HepG2 (cell line): ENCODE measurements around the gene SRP9. TPM values are rescaled to one million over a fixed set of nuclear protein-coding genes. Genes with fewer than 3 reads are reported as not detected.

ENCODE experiments used
- CSRNP2 ChIP-seq: sonication (generic); formaldehyde crosslinking; conservative IDR thresholded peaks from 2 replicates; pipeline ENCODE4 v1.8.0; 2022; ENCODE audit warnings: low read depth, missing genetic modification reagents
- KDM3A ChIP-seq: IDR thresholded peaks from 2 replicates; pipeline ENCODE4 v1.6.1; 2018; ENCODE audit warnings: low read depth, missing compliant biosample characterization
- MED8 ChIP-seq: sonication (generic); formaldehyde crosslinking; IDR thresholded peaks from 2 replicates; pipeline ENCODE4 v1.8.1; 2023; ENCODE audit warnings: mild to moderate bottlenecking, missing genetic modification reagents; ENCODE audit not compliant: insufficient replicate concordance
- NFYB ChIP-seq: sonication (generic); formaldehyde crosslinking; IDR thresholded peaks from 2 replicates; pipeline ENCODE4 v1.4.0; 2020; ENCODE audit warnings: missing genetic modification reagents
- NR0B2 ChIP-seq: sonication (generic); formaldehyde crosslinking; IDR thresholded peaks from 2 replicates; pipeline ENCODE4 v1.4.0; 2020; ENCODE audit warnings: mild to moderate bottlenecking, missing genetic modification reagents
- PHF20 ChIP-seq: sonication (generic); formaldehyde crosslinking; IDR thresholded peaks from 2 replicates; pipeline ENCODE4 v1.5.0; 2020; ENCODE audit warnings: mild to moderate bottlenecking, missing genetic modification reagents
- POGZ ChIP-seq: sonication (generic); formaldehyde crosslinking; IDR thresholded peaks from 2 replicates; pipeline ENCODE4 v1.4.0; 2020; ENCODE audit warnings: mild to moderate bottlenecking, missing genetic modification reagents
- RFX1 ChIP-seq: fragments of 450-650 bp; IDR thresholded peaks from 2 replicates; pipeline ENCODE4 v1.6.1; 2017
- SKIL ChIP-seq: sonication (generic); formaldehyde crosslinking; IDR thresholded peaks from 2 replicates; pipeline ENCODE4 v1.8.0; 2022; ENCODE audit warnings: missing genetic modification reagents, mild to moderate bottlenecking, moderate library complexity, borderline replicate concordance
- SP1 ChIP-seq, 2 experiments: fragments of 450-650 bp in 1 of 2; sonication (generic) in 1 of 2; formaldehyde crosslinking in 1 of 2; IDR thresholded peaks; 2 replicates each; pipeline versions ENCODE4 v1.4.0 to v1.6.1; 2016 to 2020; ENCODE audit warnings: missing genetic modification reagents in 1 of 2
- TFDP1 ChIP-seq: IDR thresholded peaks from 2 replicates; pipeline ENCODE4 v1.6.1; 2016; ENCODE audit warnings: missing compliant biosample characterization, missing genetic modification reagents, borderline replicate concordance
- ZNF160 ChIP-seq: sonication (generic); formaldehyde crosslinking; IDR thresholded peaks from 2 replicates; pipeline ENCODE4 v1.8.0; 2022; ENCODE audit warnings: mild to moderate bottlenecking, inconsistent platforms, missing genetic modification reagents
- ZNF225 ChIP-seq: sonication (generic); formaldehyde crosslinking; IDR thresholded peaks from 2 replicates; pipeline ENCODE4 v1.4.0; 2020; ENCODE audit warnings: mild to moderate bottlenecking, missing genetic modification reagents
- ZNF337 ChIP-seq: sonication (generic); formaldehyde crosslinking; IDR thresholded peaks from 2 replicates; pipeline ENCODE4 v1.5.1; 2020; ENCODE audit warnings: missing genetic modification reagents, low read depth, mild to moderate bottlenecking, borderline replicate concordance
- ZNF646 ChIP-seq: sonication (generic); formaldehyde crosslinking; IDR thresholded peaks from 2 replicates; pipeline ENCODE4 v1.9.0; 2021; ENCODE audit warnings: mild to moderate bottlenecking, missing genetic modification reagents
- ZNF724P ChIP-seq: sonication (generic); formaldehyde crosslinking; IDR thresholded peaks from 2 replicates; pipeline ENCODE4 v1.8.0; 2022; ENCODE audit warnings: missing genetic modification reagents, borderline replicate concordance
- ZNF776 ChIP-seq: sonication (generic); formaldehyde crosslinking; IDR thresholded peaks from 2 replicates; pipeline ENCODE4 v1.4.0; 2020; ENCODE audit warnings: mild to moderate bottlenecking, missing genetic modification reagents
- polyA plus RNA-seq, 8 experiments: library from polyadenylated mRNA; depleted of rRNA in 3 of 8; stranded (reverse) in 7 of 8; unstranded in 1 of 8; fragments of >200 nt; fragmentation: Illumina TruSeq in 4 of 8; extraction: Trizol in 4 of 8; gene quantifications; 2 replicates each; pipeline versions ENCODE4 v1.2.1 to v1.2.3, GENCODE V29; 2011 to 2016; ENCODE audit warnings: low read depth in 4 of 8, missing spikeins in 1 of 8, mixed read lengths in 1 of 8; ENCODE audit not compliant: insufficient read depth in 1 of 8
- total RNA-seq, 5 experiments: library from RNA; depleted of rRNA; stranded (reverse); fragments of >200 nt; fragmentation: Illumina TruSeq; extraction: Trizol; gene quantifications; 2 replicates each; pipeline ENCODE4 v1.2.3, GENCODE V29; 2016; ENCODE audit warnings: low read depth in 1 of 5

The SRP9 gene
- total and polyA plus RNA-seq, 2 of the 13 experiments (the other 11 are each of a cell fraction or from before 2014, with no cell fraction given), result 251 to 307 TPM

- TF ChIP-seq SKIL (CRISPR knock-in tag), result no peak
- TF ChIP-seq CSRNP2 (CRISPR knock-in tag), result no peak
- TF ChIP-seq ZNF337 (CRISPR knock-in tag), result no peak
- TF ChIP-seq PHF20 (CRISPR knock-in tag), result peak; percentile 84
- TF ChIP-seq TFDP1 (CRISPR knock-in tag), result peak; percentile 19; the same call in 1 of the 2 replicates
- TF ChIP-seq ZNF225, result peak; percentile 30; the same call in 1 of the 2 replicates
- no peak for TF ChIP-seq NR0B2 (CRISPR knock-in tag)
- TF ChIP-seq SP1 (IDR thresholded peaks at IDR 0.05), result no peak
- peak; percentile 96 for TF ChIP-seq SP1 (CRISPR knock-in tag; IDR thresholded peaks at IDR 0.05)
- TF ChIP-seq KDM3A (CRISPR knock-in tag), result peak; percentile 91
- TF ChIP-seq NFYB (CRISPR knock-in tag), result peak; percentile 95
- TF ChIP-seq ZNF724P, result no peak
- no peak for TF ChIP-seq ZNF776
- no peak; the same call in 1 of the 2 replicates for TF ChIP-seq RFX1
- TF ChIP-seq MED8 (CRISPR knock-in tag), result no peak
- TF ChIP-seq ZNF160 (CRISPR knock-in tag), result no peak
- peak; percentile 98 for TF ChIP-seq POGZ (CRISPR knock-in tag)
- no peak; the same call in 1 of the 2 replicates for TF ChIP-seq ZNF646
These were observed at the start of gene SRP9 (continued) for GRCh38 chr1:225777583-225778336.
